Liver (tissue), 3 donors: ENCODE measurements around the gene CNTLN.

Experiments
- ATF3 ChIP-seq: IDR thresholded peaks from 2 replicates; pipeline ENCODE4 v1.6.1; 2016; ENCODE audit warnings: antibody characterized with exemption
- FOXA1 ChIP-seq: IDR thresholded peaks from 2 replicates; pipeline ENCODE4 v1.6.1; 2016; ENCODE audit warnings: antibody characterized with exemption
- GABPA ChIP-seq, 2 donors: IDR thresholded peaks in 1 of 2; conservative IDR thresholded peaks in 1 of 2; 2 replicates each; pipeline ENCODE4 v1.6.1; 2016; ENCODE audit warnings: antibody characterized with exemption in 2 of 2, mild to moderate bottlenecking in 1 of 2, moderate library complexity in 1 of 2
- JUND ChIP-seq, 2 donors: IDR thresholded peaks; 2 replicates each; pipeline ENCODE4 v1.6.1; 2016; ENCODE audit warnings: antibody characterized with exemption in 2 of 2
- MAX ChIP-seq: IDR thresholded peaks from 2 replicates; pipeline ENCODE4 v1.6.1; 2016; ENCODE audit warnings: antibody characterized with exemption
- RAD21 ChIP-seq, 2 donors: IDR thresholded peaks; 2 replicates each; pipeline ENCODE4 v1.6.1; 2016; ENCODE audit warnings: antibody characterized with exemption in 2 of 2, mild to moderate bottlenecking in 2 of 2
- REST ChIP-seq: IDR thresholded peaks from 2 replicates; pipeline ENCODE4 v1.6.1; 2016; ENCODE audit warnings: antibody characterized with exemption, mild to moderate bottlenecking
- SP1 ChIP-seq: IDR thresholded peaks from 2 replicates; pipeline ENCODE4 v1.6.1; 2018; ENCODE audit warnings: antibody characterized with exemption, mild to moderate bottlenecking
- TAF1 ChIP-seq: conservative IDR thresholded peaks from 2 replicates; pipeline ENCODE4 v1.6.1; 2016; ENCODE audit warnings: antibody characterized with exemption, mild to moderate bottlenecking
- YY1 ChIP-seq: IDR thresholded peaks from 2 replicates; pipeline ENCODE4 v1.6.1; 2016; ENCODE audit warnings: antibody characterized with exemption, mild to moderate bottlenecking
- TF ChIP-seq, protein P1 (sequence below): IDR thresholded peaks from 2 replicates; pipeline ENCODE4 v1.6.1; 2016; ENCODE audit warnings: antibody characterized with exemption
- TF ChIP-seq, protein P2 (sequence below): fragments of 150-350 bp; IDR thresholded peaks from 2 replicates; pipeline ENCODE4 v1.5.1; 2017; ENCODE audit warnings: improper control_type of control experiment, low read depth, low read length; ENCODE audit not compliant: missing input control
- donor health status: healthy.
- donor health status: healthy.

- TF ChIP-seq GABPA (IDR thresholded peaks at IDR 0.05 in 1 of 2, conservative IDR thresholded peaks at IDR 0.05 in 1 of 2) (no peak), JUND (IDR thresholded peaks at IDR 0.05) (no peak), RAD21 (IDR thresholded peaks at IDR 0.05) (no peak), REST (no peak), FOXA1 (no peak), YY1 (no peak), MAX (no peak), SP1 (no peak), ATF3 (no peak), TAF1 (no peak)
- TF ChIP-seq, protein P1, sequence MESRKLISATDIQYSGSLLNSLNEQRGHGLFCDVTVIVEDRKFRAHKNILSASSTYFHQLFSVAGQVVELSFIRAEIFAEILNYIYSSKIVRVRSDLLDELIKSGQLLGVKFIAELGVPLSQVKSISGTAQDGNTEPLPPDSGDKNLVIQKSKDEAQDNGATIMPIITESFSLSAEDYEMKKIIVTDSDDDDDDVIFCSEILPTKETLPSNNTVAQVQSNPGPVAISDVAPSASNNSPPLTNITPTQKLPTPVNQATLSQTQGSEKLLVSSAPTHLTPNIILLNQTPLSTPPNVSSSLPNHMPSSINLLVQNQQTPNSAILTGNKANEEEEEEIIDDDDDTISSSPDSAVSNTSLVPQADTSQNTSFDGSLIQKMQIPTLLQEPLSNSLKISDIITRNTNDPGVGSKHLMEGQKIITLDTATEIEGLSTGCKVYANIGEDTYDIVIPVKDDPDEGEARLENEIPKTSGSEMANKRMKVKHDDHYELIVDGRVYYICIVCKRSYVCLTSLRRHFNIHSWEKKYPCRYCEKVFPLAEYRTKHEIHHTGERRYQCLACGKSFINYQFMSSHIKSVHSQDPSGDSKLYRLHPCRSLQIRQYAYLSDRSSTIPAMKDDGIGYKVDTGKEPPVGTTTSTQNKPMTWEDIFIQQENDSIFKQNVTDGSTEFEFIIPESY, result no peak
- TF ChIP-seq, protein P2, sequence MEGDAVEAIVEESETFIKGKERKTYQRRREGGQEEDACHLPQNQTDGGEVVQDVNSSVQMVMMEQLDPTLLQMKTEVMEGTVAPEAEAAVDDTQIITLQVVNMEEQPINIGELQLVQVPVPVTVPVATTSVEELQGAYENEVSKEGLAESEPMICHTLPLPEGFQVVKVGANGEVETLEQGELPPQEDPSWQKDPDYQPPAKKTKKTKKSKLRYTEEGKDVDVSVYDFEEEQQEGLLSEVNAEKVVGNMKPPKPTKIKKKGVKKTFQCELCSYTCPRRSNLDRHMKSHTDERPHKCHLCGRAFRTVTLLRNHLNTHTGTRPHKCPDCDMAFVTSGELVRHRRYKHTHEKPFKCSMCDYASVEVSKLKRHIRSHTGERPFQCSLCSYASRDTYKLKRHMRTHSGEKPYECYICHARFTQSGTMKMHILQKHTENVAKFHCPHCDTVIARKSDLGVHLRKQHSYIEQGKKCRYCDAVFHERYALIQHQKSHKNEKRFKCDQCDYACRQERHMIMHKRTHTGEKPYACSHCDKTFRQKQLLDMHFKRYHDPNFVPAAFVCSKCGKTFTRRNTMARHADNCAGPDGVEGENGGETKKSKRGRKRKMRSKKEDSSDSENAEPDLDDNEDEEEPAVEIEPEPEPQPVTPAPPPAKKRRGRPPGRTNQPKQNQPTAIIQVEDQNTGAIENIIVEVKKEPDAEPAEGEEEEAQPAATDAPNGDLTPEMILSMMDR, result no peak
Measured at GRCh38 chr9:17120203-17120602, 14.6 kb upstream of the CNTLN start.
